Mesenchymal stem cell (in vitro differentiated cells and primary cell): ENCODE data around the gene RANBP1.

Experiments used
- DNase-seq: peaks from one replicate; pipeline ENCODE4 v3.0.0-alpha.2; 2013
- H2AFZ ChIP-seq: one replicate; pipeline ENCODE4 v1.6.1; 2013; ENCODE audit warnings: low read depth, mild to moderate bottlenecking, control low read depth, inconsistent platforms, low read length, moderate library complexity
- H2AK5ac ChIP-seq: 2 replicates; pipeline ENCODE4 v1.6.1; 2013; ENCODE audit warnings: low read length, moderate library complexity, mild to moderate bottlenecking, inconsistent platforms; ENCODE audit not compliant: severe bottlenecking
- H2BK120ac ChIP-seq: one replicate; pipeline ENCODE4 v1.6.1; 2013; ENCODE audit warnings: low read depth, mild to moderate bottlenecking, inconsistent platforms, low read length, moderate library complexity
- H2BK12ac ChIP-seq, 2 experiments: one replicate each; pipeline ENCODE4 v1.6.1; 2013; ENCODE audit warnings: inconsistent platforms in 2 of 2, low read length in 2 of 2, mild to moderate bottlenecking in 2 of 2, moderate library complexity in 2 of 2, control low read depth in 1 of 2
- H2BK15ac ChIP-seq: one replicate; pipeline ENCODE4 v1.6.1; 2013; ENCODE audit warnings: mild to moderate bottlenecking, low read depth, inconsistent platforms; ENCODE audit not compliant: poor library complexity, severe bottlenecking
- H2BK5ac ChIP-seq: 2 replicates; pipeline ENCODE4 v1.6.1; 2013; ENCODE audit warnings: low read depth, mild to moderate bottlenecking, low read length, control low read depth, inconsistent platforms; ENCODE audit not compliant: poor library complexity, severe bottlenecking
- H3K14ac ChIP-seq, 2 experiments: one replicate each; pipeline ENCODE4 v1.6.1; 2013; ENCODE audit warnings: inconsistent platforms in 2 of 2, low read length in 2 of 2, control low read depth in 1 of 2, mild to moderate bottlenecking in 1 of 2, moderate library complexity in 1 of 2
- H3K18ac ChIP-seq, 2 experiments: one replicate each; pipeline ENCODE4 v1.6.1; 2013; ENCODE audit warnings: inconsistent platforms in 2 of 2, low read length in 2 of 2, control low read depth in 1 of 2, low read depth in 1 of 2, mild to moderate bottlenecking in 1 of 2
- H3K23ac ChIP-seq, 2 experiments: one replicate each; pipeline ENCODE4 v1.6.1; 2013; ENCODE audit warnings: inconsistent platforms in 2 of 2, low read length in 2 of 2, mild to moderate bottlenecking in 2 of 2, moderate library complexity in 2 of 2, control low read depth in 1 of 2
- H3K27ac ChIP-seq: 2 replicates; pipeline ENCODE4 v1.5.1; 2013; ENCODE audit warnings: mild to moderate bottlenecking, moderate library complexity, low read length, control low read depth, inconsistent platforms; ENCODE audit not compliant: poor library complexity, severe bottlenecking
- H3K27me3 ChIP-seq, 2 experiments: 2 replicates each; pipeline versions ENCODE4 v1.6.1 to v1.7.0; 2013; ENCODE audit warnings: low read length in 2 of 2, mild to moderate bottlenecking in 2 of 2, moderate library complexity in 2 of 2, control low read depth in 1 of 2, inconsistent platforms in 1 of 2; ENCODE audit not compliant: control insufficient read depth in 1 of 2, insufficient read depth in 1 of 2
- H3K36me3 ChIP-seq, 2 experiments: 2 replicates each; pipeline versions ENCODE4 v1.6.1 to v1.7.0; 2013; ENCODE audit warnings: low read length in 2 of 2, control low read depth in 1 of 2, inconsistent platforms in 1 of 2, low read depth in 1 of 2, mild to moderate bottlenecking in 1 of 2; ENCODE audit not compliant: insufficient read depth in 2 of 2, control insufficient read depth in 1 of 2
- H3K4ac ChIP-seq, 2 experiments: one replicate each; pipeline ENCODE4 v1.6.1; 2013; ENCODE audit warnings: inconsistent platforms in 2 of 2, low read length in 2 of 2, mild to moderate bottlenecking in 2 of 2, moderate library complexity in 2 of 2, control low read depth in 1 of 2, low read depth in 1 of 2
- H3K4me1 ChIP-seq: 2 replicates; pipeline ENCODE4 v1.6.1; 2013; ENCODE audit warnings: low read depth, low read length, control low read depth; ENCODE audit not compliant: control insufficient read depth, insufficient read depth
- H3K4me2 ChIP-seq: 2 replicates; pipeline ENCODE4 v1.6.1; 2013; ENCODE audit warnings: low read length, mild to moderate bottlenecking, inconsistent platforms; ENCODE audit not compliant: poor library complexity, severe bottlenecking
- H3K4me3 ChIP-seq, 2 experiments: 2 replicates each; pipeline versions ENCODE4 v1.5.1 to v1.7.0; 2013; ENCODE audit warnings: low read length in 2 of 2, mild to moderate bottlenecking in 2 of 2, control low read depth in 1 of 2, low read depth in 1 of 2; ENCODE audit not compliant: insufficient read depth in 1 of 2
- H3K79me1 ChIP-seq: replicated peaks from 2 replicates; pipeline ENCODE4 v1.6.1; 2013; ENCODE audit warnings: mild to moderate bottlenecking, control low read depth, low read length, inconsistent platforms; ENCODE audit not compliant: poor library complexity, severe bottlenecking
- H3K9ac ChIP-seq: 2 replicates; pipeline ENCODE4 v1.7.0; 2013; ENCODE audit warnings: mild to moderate bottlenecking, low read length, moderate library complexity
- H3K9me3 ChIP-seq: 2 replicates; pipeline ENCODE4 v1.7.0; 2013; ENCODE audit warnings: mild to moderate bottlenecking, low read length; ENCODE audit not compliant: control insufficient read depth
- H4K8ac ChIP-seq: one replicate; pipeline ENCODE4 v1.6.1; 2013; ENCODE audit warnings: inconsistent platforms, mild to moderate bottlenecking, low read length, moderate library complexity
- H4K91ac ChIP-seq: one replicate; pipeline ENCODE4 v1.6.1; 2013; ENCODE audit warnings: mild to moderate bottlenecking, low read length, inconsistent platforms
- WGBS: methylation state at CpG from one replicate; pipeline ENCODE4 v1.1.7; 2013; ENCODE audit warnings: mixed read lengths; 5-methylcytosine and 5-hydroxymethylcytosine counted together

Gene RANBP1

GRCh38 chr22:20069331-20070042 lies 46.4 kb upstream of the RANBP1 start:
- Histone ChIP-seq H2BK15ac (no peak overlapping the region), H2BK120ac (no peak overlapping the region), H3K79me1 (no peaks in the 10 kb centered on the region), H3K36me3 (peaks cover 10 to 19% of the 10 kb centered on the region in 2 experiments), H3K23ac (no peak overlapping the region), H2AFZ (no peak overlapping the region), H3K27me3 (no peaks in the 10 kb centered on the region), H3K4me3 (no peak overlapping the region), H3K4ac (no peak overlapping the region), H3K27ac (no peak overlapping the region), H4K8ac (no peak overlapping the region), H2BK5ac (no peak overlapping the region), H4K91ac (no peak overlapping the region), H2BK12ac (no peak overlapping the region), H3K14ac (no peak overlapping the region), H3K18ac (no peak overlapping the region), H3K4me2 (no peak overlapping the region), H2AK5ac (no peak overlapping the region), H3K9me3 (no peaks in the 10 kb centered on the region), H3K4me1 (peaks cover 2% of the 10 kb centered on the region), H3K9ac (no peak overlapping the region)
- WGBS = 92% methylated on average over 7 of the region's 7 CpGs
- no peak for DNase-seq

- Histone ChIP-seq H3K9ac (no peak overlapping the region), H3K36me3 (peaks cover 0 to 2% of the 10 kb centered on the region in 2 experiments), H3K4me3 (no peak overlapping the region), H4K8ac (no peak overlapping the region), H2AK5ac (no peak overlapping the region), H3K4me1 (no peaks in the 10 kb centered on the region), H4K91ac (no peak overlapping the region), H3K27ac (no peak overlapping the region), H2BK5ac (no peak overlapping the region), H2AFZ (no peak overlapping the region), H2BK15ac (no peak overlapping the region), H3K9me3 (no peaks in the 10 kb centered on the region), H3K4ac (no peak overlapping the region), H3K14ac (no peak overlapping the region), H2BK12ac (no peak overlapping the region), H3K4me2 (no peak overlapping the region), H3K79me1 (no peaks in the 10 kb centered on the region), H3K23ac (no peak overlapping the region), H3K27me3 (no peaks in the 10 kb centered on the region), H3K18ac (no peak overlapping the region), H2BK120ac (no peak overlapping the region)
- 89% methylated on average over 8 of the region's 8 CpGs for WGBS
- DNase-seq = no peak
Measured at GRCh38 chr22:20071524-20071972, 44.4 kb upstream of the RANBP1 start.

GRCh38 chr22:20076627-20077172 lies 39.2 kb upstream of the RANBP1 start:
- Histone ChIP-seq H3K4me2 (no peak overlapping the region), H3K36me3 (no peaks in the 10 kb centered on the region), H4K91ac (no peak overlapping the region), H2BK120ac (no peak overlapping the region), H3K18ac (no peak overlapping the region), H3K14ac (no peak overlapping the region), H3K27ac (no peak overlapping the region), H3K4me1 (peaks cover 5% of the 10 kb centered on the region), H3K27me3 (no peaks in the 10 kb centered on the region), H2BK5ac (no peak overlapping the region), H3K9ac (no peak overlapping the region), H2BK15ac (no peak overlapping the region), H2AFZ (no peak overlapping the region), H4K8ac (no peak overlapping the region), H2BK12ac (no peak overlapping the region), H2AK5ac (no peak overlapping the region), H3K23ac (no peak overlapping the region), H3K4ac (no peak overlapping the region), H3K9me3 (no peaks in the 10 kb centered on the region), H3K4me3 (no peak overlapping the region), H3K79me1 (no peaks in the 10 kb centered on the region)
- 89% methylated on average over 5 of the region's 6 CpGs for WGBS
- DNase-seq = no peak

GRCh38 chr22:20079745-20080444 lies 36.0 kb upstream of the RANBP1 start, which contains the start of gene DGCR8:
Gene DGCR8, plus strand, starts transcription at chr22:20080241. Its CDS starts 5,723 bp downstream, at chr22:20085964.
- Histone ChIP-seq H3K9me3 (no peaks in the 10 kb centered on the region), H3K4me1 (peaks cover 24% of the 10 kb centered on the region), H3K36me3 (peaks cover 4 to 12% of the 10 kb centered on the region in 2 experiments), H2BK5ac (peak within 1 kb of the TSS; percentile 87), H4K8ac (peak within 1 kb of the TSS; percentile 100), H3K4me3 (peak within 1 kb of the TSS; percentile 74 to 92), H3K23ac (peak within 1 kb of the TSS in 1 of 2 experiments; percentile 96), H3K9ac (peak within 1 kb of the TSS; percentile 95), H2BK15ac (peak within 1 kb of the TSS; percentile 88), H4K91ac (peak within 1 kb of the TSS; percentile 23), H2AFZ (peak within 1 kb of the TSS; percentile 67), H3K4ac (peak within 1 kb of the TSS; percentile 39 to 95), H2AK5ac (peak within 1 kb of the TSS; percentile 72), H3K79me1 (no peaks in the 10 kb centered on the region), H3K27me3 (no peaks in the 10 kb centered on the region), H2BK12ac (no peak within 1 kb of the TSS), H3K14ac (peak within 1 kb of the TSS in 1 of 2 experiments; percentile 95), H3K4me2 (peak within 1 kb of the TSS; percentile 66), H3K18ac (peak within 1 kb of the TSS; percentile 40 to 91), H3K27ac (peak within 1 kb of the TSS; percentile 88), H2BK120ac (peak within 1 kb of the TSS; percentile 71)
- under 1% methylated on average over 89 of the region's 100 CpGs for WGBS
- peak; percentile 92 for DNase-seq
